ENCODE measurements around the gene CD8A. TPM values are rescaled to one million over a fixed set of nuclear protein-coding genes. Genes with fewer than 3 reads are reported as not detected.

Gene CD8A
- polyA plus RNA-seq, 1 of the 3 experiments (the other 2 are of a cell fraction) = 0.05 TPM

DNA sequence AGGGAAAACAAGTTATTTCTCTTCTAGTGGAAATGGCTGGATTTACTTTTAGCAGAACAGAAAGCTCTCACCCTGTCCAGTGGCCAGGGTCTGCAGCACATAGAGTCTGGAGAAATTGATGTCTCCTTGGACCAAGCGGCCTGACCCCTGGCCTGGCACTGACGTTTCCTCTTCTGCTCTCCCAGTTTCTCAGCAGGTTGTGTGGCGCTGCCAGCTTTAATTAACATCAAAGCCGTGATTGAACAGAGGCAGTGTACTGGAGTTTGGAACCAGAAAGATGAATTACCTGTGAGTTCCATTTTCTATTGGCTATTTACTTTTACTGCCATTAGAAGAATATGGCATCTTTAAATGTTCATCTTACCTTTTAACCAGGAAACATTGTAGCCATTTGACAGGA, 20.9 kb downstream of the CD8A start (continued):
- TF ChIP-seq ZBTB33 (IDR thresholded peaks at IDR 0.05; ENCODE audit: borderline replicate concordance, low read depth) (no peak), FOSL2 (IDR thresholded peaks at IDR 0.05; ENCODE audit: borderline replicate concordance, low read depth) (no peak)

GRCh38 chr2:86768189-86768949, 22.3 kb downstream of the CD8A start:
- Histone ChIP-seq H3K36me3 (replicated peaks in 1 of 2; ENCODE audit: control insufficient read depth in 1 of 2, insufficient read depth in 2 of 2, low read length in 1 of 2) (peaks cover 15 to 35% of the 10 kb centered on the region in 2 experiments), H3K9me3 (no peaks in the 10 kb centered on the region), H3K27ac (ENCODE audit: low read depth in 2 of 2, low read length in 1 of 2) (no peak overlapping the region), H3K4me3 (ENCODE audit: low read depth in 2 of 2, low read length in 1 of 2) (no peak overlapping the region), H4K20me1 (ENCODE audit: insufficient read depth) (no peaks in the 10 kb centered on the region), H3K9ac (no peak overlapping the region), H3K27me3 (ENCODE audit: insufficient read depth) (no peaks in the 10 kb centered on the region), H3K9me2 (no peaks in the 10 kb centered on the region), H2AFZ (ENCODE audit: low read depth) (no peak overlapping the region), H3K4me1 (ENCODE audit: control insufficient read depth in 1 of 2, insufficient read depth in 2 of 2, low read depth in 1 of 2, low read length in 1 of 2) (peaks cover 0 to 3% of the 10 kb centered on the region in 2 experiments; a peak in 1 of 4 replicates), H3K79me2 (ENCODE audit: insufficient read depth) (no peaks in the 10 kb centered on the region), H3K4me2 (no peak overlapping the region), H3F3A (replicated peaks; ENCODE audit: insufficient read depth) (peaks cover 4% of the 10 kb centered on the region)
- WGBS (ENCODE audit: low lambda C conversion rate) = 98% methylated on average over 5 of the region's 5 CpGs
- POLR2A ChIA-PET = no interaction called here
- no peak for TF ChIP-seq RCOR1 (IDR thresholded peaks at IDR 0.05; ENCODE audit: low read length)
- TF ChIP-seq, protein P1, sequence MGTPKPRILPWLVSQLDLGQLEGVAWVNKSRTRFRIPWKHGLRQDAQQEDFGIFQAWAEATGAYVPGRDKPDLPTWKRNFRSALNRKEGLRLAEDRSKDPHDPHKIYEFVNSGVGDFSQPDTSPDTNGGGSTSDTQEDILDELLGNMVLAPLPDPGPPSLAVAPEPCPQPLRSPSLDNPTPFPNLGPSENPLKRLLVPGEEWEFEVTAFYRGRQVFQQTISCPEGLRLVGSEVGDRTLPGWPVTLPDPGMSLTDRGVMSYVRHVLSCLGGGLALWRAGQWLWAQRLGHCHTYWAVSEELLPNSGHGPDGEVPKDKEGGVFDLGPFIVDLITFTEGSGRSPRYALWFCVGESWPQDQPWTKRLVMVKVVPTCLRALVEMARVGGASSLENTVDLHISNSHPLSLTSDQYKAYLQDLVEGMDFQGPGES (IDR thresholded peaks at IDR 0.05; ENCODE audit: low read depth, low read length) = no peak
- TF ChIP-seq SIN3A (IDR thresholded peaks at IDR 0.05; ENCODE audit: borderline replicate concordance, low read depth, low read length) = no peak
- no peak for TF ChIP-seq FOXJ3 (CRISPR knock-in tag; IDR thresholded peaks at IDR 0.05)
- no peak for TF ChIP-seq POLR2AphosphoS5 (IDR thresholded peaks at IDR 0.05; ENCODE audit: low read depth, low read length)
- no peak for TF ChIP-seq NRF1 (IDR thresholded peaks at IDR 0.05; ENCODE audit: low read depth, low read length)
- TF ChIP-seq SMC3 (IDR thresholded peaks at IDR 0.05; ENCODE audit: low read depth, low read length) = no peak
- TF ChIP-seq TEAD4 (IDR thresholded peaks at IDR 0.05; ENCODE audit: borderline replicate concordance, insufficient read depth) = no peak
- TF ChIP-seq NFIC (IDR thresholded peaks at IDR 0.05; ENCODE audit: borderline replicate concordance) = no peak
- TF ChIP-seq EP300 (IDR thresholded peaks at IDR 0.05; ENCODE audit: borderline replicate concordance in 1 of 2, low read depth in 1 of 2, low read length in 1 of 2) = no peak
- TF ChIP-seq CTCF (IDR thresholded peaks at IDR 0.05) = no peak
- CTCF ChIA-PET = interaction anchor here (1.1 kb wide), 1 partner anchor 13 kb away, joined by 4 read pairs; no protein-coding TSS in a partner anchor
- DNase-seq = no peak
